Muscle of leg (tissue), 11 donors: Measurements from ENCODE around the gene ZNF277. TPM values are rescaled to one million over a fixed set of nuclear protein-coding genes. Genes with fewer than 3 reads are reported as not detected.
"Not testable (repeated sequence)": the region's sequence is repeated elsewhere in the genome, so short reads cannot be mapped to it uniquely, and the experiment has no call there.

Source experiments
- DNase-seq: peaks from one replicate; pipeline ENCODE4 v3.0.0; 2013
- H3K27ac ChIP-seq: one replicate; pipeline ENCODE4 v1.5.1; 2013; ENCODE audit warnings: mild to moderate bottlenecking, low read length, control low read depth
- H3K27me3 ChIP-seq: one replicate; pipeline ENCODE4 v1.6.1; 2013; ENCODE audit warnings: low read length; ENCODE audit not compliant: control insufficient read depth, insufficient read depth
- H3K36me3 ChIP-seq: one replicate; pipeline ENCODE4 v1.6.1; 2013; ENCODE audit warnings: low read length; ENCODE audit not compliant: control insufficient read depth, insufficient read depth
- H3K4me1 ChIP-seq: one replicate; pipeline ENCODE4 v1.6.1; 2013; ENCODE audit warnings: low read length; ENCODE audit not compliant: control insufficient read depth, insufficient read depth
- H3K4me3 ChIP-seq: one replicate; pipeline ENCODE4 v1.5.1; 2013; ENCODE audit warnings: low read length, control low read depth
- H3K9me3 ChIP-seq: replicated peaks from 2 replicates; pipeline ENCODE4 v1.6.1; 2013; ENCODE audit warnings: low read depth, low read length; ENCODE audit not compliant: control insufficient read depth
- whole genome bisulfite sequencing: methylation state at CpG from one replicate; pipeline ENCODE4 v1.1.5; 2013; ENCODE audit warnings: missing lambda C conversion rate; ENCODE audit not compliant: insufficient coverage; 5-methylcytosine and 5-hydroxymethylcytosine counted together
- polyA plus RNA-seq, 8 donors: library from polyadenylated mRNA; unstranded; fragments of 120-200 nt; gene quantifications; one replicate each; pipeline versions ENCODE4 v1.2.1 to v1.2.3, GENCODE V29; 2013; ENCODE audit warnings: inconsistent platforms in 1 of 8, low replicate concordance in 1 of 8; ENCODE audit not compliant: insufficient read length in 8 of 8, insufficient read depth in 1 of 8
- total RNA-seq: library from RNA; stranded (reverse); fragments of 120-200 nt; gene quantifications from one replicate; pipeline ENCODE4 v1.2.4, GENCODE V29; 2013

The ZNF277 gene
- total and polyA plus RNA-seq, 9 donors: 17.7 to 29.8 (median 23.5) TPM

DNA sequence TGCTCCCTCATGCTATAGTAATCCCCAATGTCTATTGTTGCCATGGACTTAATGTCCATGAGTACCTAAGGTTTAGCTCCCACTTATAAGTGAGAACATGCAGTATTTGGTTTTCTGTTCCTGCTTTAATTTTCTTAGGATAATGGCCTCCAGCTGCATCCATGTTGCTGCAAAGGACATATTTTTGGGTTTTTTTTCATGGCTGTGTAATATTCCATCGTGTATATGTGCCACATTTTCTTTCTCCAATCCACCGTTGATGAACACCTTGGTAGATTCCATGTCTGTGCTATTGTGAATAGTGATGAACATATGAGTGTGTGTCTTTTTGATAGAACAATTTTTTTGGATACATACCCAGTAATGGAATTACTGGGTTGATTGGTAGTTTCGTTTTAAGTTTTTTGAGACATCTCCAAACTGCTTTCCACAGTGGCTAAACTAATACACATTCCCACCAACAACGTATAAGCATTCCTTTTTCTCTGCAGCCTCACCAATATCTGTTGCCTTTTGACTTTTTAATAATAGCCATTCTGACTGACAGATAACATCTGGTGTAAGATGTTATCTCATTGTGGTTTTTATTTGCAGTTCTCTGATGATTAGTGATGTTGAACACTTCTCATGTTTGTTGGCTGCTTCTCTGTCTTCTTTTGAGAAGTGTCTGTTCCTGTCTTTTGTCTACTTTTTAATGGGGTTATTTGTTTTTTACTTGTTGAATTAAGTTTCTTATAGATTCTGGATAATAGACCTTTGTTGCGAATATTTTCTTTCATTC is 175.0 kb downstream of the ZNF277 start:
- Histone ChIP-seq H3K9me3 (no peaks in the 10 kb centered on the region), H3K4me1 (no peaks in the 10 kb centered on the region), H3K4me3 (no peak overlapping the region), H3K27ac (no peak overlapping the region), H3K36me3 (no peaks in the 10 kb centered on the region), H3K27me3 (no peaks in the 10 kb centered on the region)
- no peak for DNase-seq
- WGBS: no CpG with 5 or more reads among the region's 5 CpGs

- 70% methylated on average over 10 of the region's 11 CpGs for WGBS
- Histone ChIP-seq H3K9me3 (no peaks in the 10 kb centered on the region), H3K4me1 (no peaks in the 10 kb centered on the region), H3K4me3 (no peak overlapping the region), H3K27ac (no peak overlapping the region), H3K27me3 (no peaks in the 10 kb centered on the region), H3K36me3 (no peaks in the 10 kb centered on the region)
- peak; percentile 15 for DNase-seq
Measured at GRCh38 chr7:112383671-112384417, 177.3 kb downstream of the ZNF277 start.

DNA sequence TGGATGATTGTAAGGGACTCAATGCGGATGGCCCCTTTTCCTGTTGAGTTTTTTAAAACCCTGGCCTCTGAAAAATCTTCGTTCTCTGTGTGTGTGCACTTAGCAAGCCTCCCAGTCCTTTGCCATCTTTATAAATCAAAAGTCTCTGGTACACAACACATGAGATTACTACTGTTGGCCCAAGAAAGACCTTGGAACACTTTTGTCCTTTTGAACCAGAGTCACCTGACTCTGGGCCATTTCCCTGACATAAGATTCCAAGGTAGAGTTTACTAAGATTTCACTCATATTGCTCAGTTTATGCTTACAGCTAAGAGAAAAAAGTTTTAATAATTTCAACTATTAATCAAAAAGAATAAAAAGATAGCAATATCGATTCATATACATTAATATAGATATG is 179.0 kb downstream of the ZNF277 start:
- H3K27me3 ChIP-seq: no peaks in the 10 kb centered on the region
- 78% methylated on average over 2 of the region's 3 CpGs for WGBS

DNA sequence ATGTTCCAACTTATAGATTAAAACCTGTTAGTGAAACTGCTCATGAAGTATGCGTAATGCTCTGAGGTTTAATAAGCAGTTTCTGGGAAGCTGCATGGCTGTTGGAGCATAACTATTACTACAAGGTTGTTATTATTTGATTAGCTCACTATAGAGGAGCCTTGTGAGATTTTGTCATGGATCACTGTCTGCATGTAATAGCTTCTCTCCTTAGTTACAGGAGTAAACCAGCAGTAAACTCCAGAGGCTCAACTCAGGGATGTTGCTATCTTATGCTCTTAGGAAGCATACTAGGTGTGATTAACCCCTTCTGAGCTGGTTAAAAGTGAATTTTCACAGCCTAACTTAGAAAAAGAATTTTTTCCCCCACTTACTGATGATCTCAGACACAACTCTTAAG is 180.1 kb downstream of the ZNF277 start:
- Histone ChIP-seq H3K9me3 (no peaks in the 10 kb centered on the region), H3K27me3 (no peaks in the 10 kb centered on the region), H3K4me3 (no peak overlapping the region), H3K27ac (no peak overlapping the region), H3K4me1 (no peaks in the 10 kb centered on the region), H3K36me3 (no peaks in the 10 kb centered on the region)
- WGBS: no CpG with 5 or more reads among the region's 1 CpG
- no peak for DNase-seq

More for the DNA sequence above, 179.0 kb downstream of the ZNF277 start:
- H3K4me3 ChIP-seq: no peak overlapping the region
- H3K9me3 ChIP-seq: no peaks in the 10 kb centered on the region
- no peak for DNase-seq
- no peaks in the 10 kb centered on the region for H3K4me1 ChIP-seq
- no peaks in the 10 kb centered on the region for H3K36me3 ChIP-seq
- no peak overlapping the region for H3K27ac ChIP-seq

DNA sequence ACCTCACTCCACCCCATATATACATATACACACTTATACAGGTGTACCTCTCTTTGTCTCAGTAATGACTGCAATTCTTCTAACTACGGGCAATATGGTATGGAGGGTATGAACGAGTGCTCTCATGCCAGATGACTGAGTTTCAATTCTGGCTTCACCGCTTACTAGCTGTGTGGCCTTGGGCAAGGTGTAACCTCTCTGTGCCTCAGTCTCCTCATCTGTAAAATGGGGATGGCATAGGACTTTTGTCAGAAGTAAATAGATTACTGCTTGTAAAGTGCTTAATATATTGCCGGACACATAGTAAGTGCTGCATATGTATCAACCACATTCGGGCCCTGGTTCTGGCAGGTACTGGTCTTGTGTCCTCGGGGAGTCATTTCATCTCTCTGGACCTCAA is 183.7 kb downstream of the ZNF277 start:
- DNase-seq: no peak
- 90% methylated on average over 2 of the region's 6 CpGs for WGBS
- no peak overlapping the region for H3K27ac ChIP-seq
- no peaks in the 10 kb centered on the region for H3K9me3 ChIP-seq
- H3K27me3 ChIP-seq: no peaks in the 10 kb centered on the region
- H3K36me3 ChIP-seq: no peaks in the 10 kb centered on the region
- H3K4me1 ChIP-seq: peaks cover 6% of the 10 kb centered on the region
- H3K4me3 ChIP-seq: no peak overlapping the region

- not testable (repeated sequence) for H3K4me1 ChIP-seq, H3K9me3 ChIP-seq, H3K27me3 ChIP-seq, H3K36me3 ChIP-seq
- peak overlapping the region; percentile 47 for H3K27ac ChIP-seq
- peak; percentile 57 for DNase-seq
- H3K4me3 ChIP-seq: peak overlapping the region; percentile 50
- WGBS: 5% methylated on average over 19 of the region's 69 CpGs
Measured at GRCh38 chr7:112391079-112391821, 184.8 kb downstream of the ZNF277 start.

DNA sequence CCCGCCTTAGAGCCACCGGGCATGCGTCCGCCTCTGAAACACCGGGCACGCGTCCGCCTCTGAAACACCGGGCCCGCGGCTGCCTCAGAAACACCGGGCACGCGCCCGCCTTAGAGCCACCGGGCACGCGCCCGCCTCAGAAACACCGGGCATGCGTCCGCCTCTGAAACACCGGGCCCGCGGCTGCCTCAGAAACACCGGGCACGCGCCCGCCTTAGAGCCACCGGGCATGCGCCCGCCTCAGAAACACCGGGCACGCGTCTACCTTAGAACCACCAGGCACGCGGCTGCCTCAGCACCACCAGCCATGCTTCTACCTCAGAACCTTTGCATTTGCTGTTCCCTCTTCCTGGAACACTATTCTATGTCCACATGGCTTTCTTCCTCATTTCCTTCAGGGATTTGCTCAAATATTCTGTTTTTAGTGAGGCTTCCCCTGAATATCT is 185.4 kb downstream of the ZNF277 start:
- not testable (repeated sequence) for H3K27ac ChIP-seq, H3K27me3 ChIP-seq, H3K9me3 ChIP-seq, H3K4me1 ChIP-seq, H3K36me3 ChIP-seq
- WGBS: under 1% methylated on average over 37 of the region's 37 CpGs
- peak; percentile 63 for DNase-seq
- H3K4me3 ChIP-seq: peak overlapping the region; percentile 50

Other genes with a start within 250 kb of the ZNF277 start
- 14.0 TPM for gene DOCK4, start 296 bp upstream of the ZNF277 start, total RNA-seq
- 10 to 100 TPM in 4 of 8 donors, 1 to 10 TPM in 4; 8.2 to 13.8 (median 9.9) TPM for gene DOCK4, start 296 bp upstream of the ZNF277 start, polyA plus RNA-seq
- gene IFRD1, start 243.8 kb downstream of the ZNF277 start, total RNA-seq: 27.0 TPM
- gene IFRD1, start 243.8 kb downstream of the ZNF277 start, polyA plus RNA-seq: 10 to 100 TPM; 21.2 to 28.7 (median 24.4) TPM